ENCODE results near the gene SMIM44.
"Not testable (repeated sequence)": the region's sequence is repeated elsewhere in the genome, so short reads cannot be mapped to it uniquely, and the experiment has no call there.

The SMIM44 gene

GRCh38 chr19:3483226-3483628 lies at the start of gene SMIM44:
Gene SMIM44 (minus strand): TSS chr19:3483441. CDS start chr19:3483403, 38 bp downstream.
- POLR2A ChIA-PET, result no interaction called here
- DNase-seq (ENCODE audit: extremely low spot score), result no peak
- no peak for TF ChIP-seq CTCF (IDR thresholded peaks at IDR 0.05; ENCODE audit: control extremely low read depth, extremely low read depth, low read depth, missing control alignments)
- CTCF ChIA-PET, result interaction anchor here (0.6 to 6.1 kb wide), 5 partner anchors 10 to 178 kb away, joined by 3 to 46 read pairs (median 28); no protein-coding TSS in a partner anchor

DNA sequence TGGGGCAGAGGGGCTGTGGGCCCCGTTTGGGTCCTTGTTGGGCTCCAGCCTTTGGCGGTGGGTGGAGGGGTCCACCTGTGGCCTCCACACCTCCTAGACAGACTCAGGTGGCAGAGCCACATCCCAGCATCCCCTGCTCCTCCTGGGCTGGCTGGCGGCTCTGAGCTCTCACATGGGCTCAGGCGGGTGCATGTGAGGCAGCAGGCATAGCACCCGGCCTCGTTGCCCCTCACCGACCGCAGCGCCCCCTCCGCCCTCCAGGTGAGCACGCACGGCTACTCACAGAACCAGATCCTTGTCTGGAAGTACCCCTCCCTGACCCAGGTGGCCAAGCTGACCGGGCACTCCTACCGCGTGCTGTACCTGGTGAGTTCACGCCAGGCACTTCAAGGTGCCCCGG lies 49.8 kb upstream of the SMIM44 start:
- no peak for TF ChIP-seq CTCF (IDR thresholded peaks at IDR 0.05; ENCODE audit: control extremely low read depth, extremely low read depth, low read depth, missing control alignments)
- no peak for DNase-seq (ENCODE audit: extremely low spot score)
- POLR2A ChIA-PET, result no interaction called here
- CTCF ChIA-PET, result interaction anchor here (1.6 to 2.4 kb wide), 2 partner anchors 11 to 13 kb away, joined by 4 to 12 read pairs; no protein-coding TSS in a partner anchor

DNA sequence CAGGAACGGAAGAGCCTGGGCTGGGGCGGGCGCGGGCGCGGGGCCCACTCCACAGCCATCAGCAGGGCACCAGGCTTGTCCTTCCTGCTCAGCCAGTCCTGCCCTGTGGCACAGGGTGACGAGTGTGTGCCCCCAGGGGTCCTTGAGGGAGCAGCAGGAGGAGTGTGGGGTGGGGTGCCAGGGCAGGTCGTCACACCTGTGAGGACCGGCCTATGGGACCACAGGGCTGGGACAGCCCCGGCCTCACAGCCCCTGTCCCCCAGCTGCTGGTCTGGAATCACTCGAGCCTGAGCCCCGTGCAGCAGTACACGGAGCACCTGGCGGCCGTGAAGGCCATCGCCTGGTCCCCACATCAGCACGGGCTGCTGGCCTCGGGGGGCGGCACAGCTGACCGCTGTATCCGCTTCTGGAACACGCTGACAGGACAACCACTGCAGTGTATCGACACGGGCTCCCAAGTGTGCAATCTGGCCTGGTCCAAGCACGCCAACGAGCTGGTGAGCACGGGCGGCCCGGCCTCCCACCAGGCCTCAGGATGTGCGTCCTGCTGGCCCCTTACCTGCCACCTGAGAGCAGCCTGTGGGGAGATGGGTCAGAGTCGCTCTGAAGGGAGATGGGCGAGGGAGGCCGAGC lies 49.0 kb upstream of the SMIM44 start:
- no peak for DNase-seq (ENCODE audit: extremely low spot score)
- TF ChIP-seq CTCF (IDR thresholded peaks at IDR 0.05; ENCODE audit: control extremely low read depth, extremely low read depth, low read depth, missing control alignments), result no peak
- ChIA-PET CTCF (interaction anchor here (1.6 to 2.4 kb wide), 2 partner anchors 12 to 14 kb away, joined by 4 to 12 read pairs; no protein-coding TSS in a partner anchor), POLR2A (no interaction called here)

- no peak for TF ChIP-seq CTCF (IDR thresholded peaks at IDR 0.05; ENCODE audit: control extremely low read depth, extremely low read depth, low read depth, missing control alignments)
- no peak for DNase-seq (ENCODE audit: extremely low spot score)
- POLR2A ChIA-PET, result no interaction called here
- CTCF ChIA-PET, result interaction anchor here (1.0 to 2.4 kb wide), 3 partner anchors 13 to 16 kb away, joined by 3 to 12 read pairs (median 3); no protein-coding TSS in a partner anchor
Measured at GRCh38 chr19:3531716-3532115, 48.5 kb upstream of the SMIM44 start.

- no peak for TF ChIP-seq CTCF (IDR thresholded peaks at IDR 0.05; ENCODE audit: control extremely low read depth, extremely low read depth, low read depth, missing control alignments)
- POLR2A ChIA-PET, result no interaction called here
- CTCF ChIA-PET, result interaction anchor here (1.2 kb wide), 1 partner anchor 16 kb away, joined by 3 read pairs; no protein-coding TSS in a partner anchor
- no peak for DNase-seq (ENCODE audit: extremely low spot score)
Measured at GRCh38 chr19:3530389-3530788, 47.1 kb upstream of the SMIM44 start.

DNA sequence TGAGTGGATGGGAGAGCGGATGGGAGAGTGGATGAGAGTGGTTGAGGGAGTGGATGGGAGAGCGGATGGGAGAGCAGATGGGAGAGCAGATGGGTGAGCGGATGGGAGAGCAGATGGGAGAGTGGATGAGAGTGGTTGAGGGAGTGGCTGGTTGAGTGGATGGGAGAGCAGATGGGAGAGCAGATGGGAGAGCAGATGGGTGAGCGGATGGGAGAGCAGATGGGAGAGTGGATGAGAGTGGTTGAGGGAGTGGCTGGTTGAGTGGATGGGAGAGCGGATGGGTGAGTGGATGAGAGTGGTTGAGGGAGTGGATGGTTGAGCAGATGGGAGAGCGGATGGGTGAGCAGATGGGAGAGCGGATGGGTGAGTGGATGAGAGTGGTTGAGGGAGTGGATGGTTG lies 46.1 kb upstream of the SMIM44 start:
- CTCF ChIA-PET; DNase-seq (ENCODE audit: extremely low spot score); POLR2A ChIA-PET: not testable (repeated sequence)

GRCh38 chr19:3528539-3529211 lies 45.4 kb upstream of the SMIM44 start:
- no peak for DNase-seq (ENCODE audit: extremely low spot score)
- ChIA-PET CTCF (no interaction called here), POLR2A (no interaction called here)
- TF ChIP-seq CTCF (IDR thresholded peaks at IDR 0.05; ENCODE audit: control extremely low read depth, extremely low read depth, low read depth, missing control alignments), result no peak

All from GM10248 (cell line).